Stomach (tissue), 9 donors: ENCODE data around the gene PRR33. TPM values are rescaled to one million over a fixed set of nuclear protein-coding genes. Genes with fewer than 3 reads are reported as not detected.
A peak's percentile ranks its signal among the peaks of the same experiment; 100 is the strongest.

Experiments
- DNase-seq, 2 donors: peaks; one replicate each; pipeline versions ENCODE4 v3.0.0 to v3.0.0-alpha.2; 2013 to 2019
- H3K27ac ChIP-seq, 5 donors: fragments of 200-600 bp in 4 of 5; sonication (generic) in 4 of 5; one replicate each; pipeline ENCODE4 v1.5.1; 2013 to 2019; ENCODE audit warnings: mild to moderate bottlenecking in 1 of 5, moderate library complexity in 1 of 5
- H3K27me3 ChIP-seq, 3 donors: fragments of 200-600 bp; sonication (generic); one replicate each; pipeline ENCODE4 v1.5.1; 2017 to 2019; ENCODE audit warnings: mixed run types in 1 of 3
- H3K36me3 ChIP-seq, 4 donors: fragments of 200-600 bp; sonication (generic); 1 replicate in 3 of 4; 2 replicates in 1 of 4; pipeline ENCODE4 v1.5.1; 2016 to 2019
- H3K4me1 ChIP-seq, 4 donors: fragments of 200-600 bp; sonication (generic); one replicate each; pipeline ENCODE4 v1.5.1; 2016 to 2019
- H3K4me3 ChIP-seq, 4 donors: fragments of 200-600 bp; sonication (generic) in 3 of 4; one replicate each; pipeline ENCODE4 v1.5.1; 2016 to 2019; ENCODE audit warnings: mild to moderate bottlenecking in 1 of 4
- H3K9me3 ChIP-seq, 4 donors: fragments of 200-600 bp; sonication (generic); one replicate each; pipeline ENCODE4 v1.5.1; 2016 to 2019
- CTCF ChIP-seq, 7 experiments: fragments of 450-650 bp in 4 of 7; fragments of 200-600 bp in 3 of 7; sonication (generic) in 3 of 7; IDR thresholded peaks; one replicate each; pipeline ENCODE4 v1.5.1; 2016 to 2019; ENCODE audit warnings: antibody characterized with exemption in 7 of 7, control low read depth in 2 of 7, mild to moderate bottlenecking in 1 of 7
- EP300 ChIP-seq: sonication (generic); formaldehyde crosslinking; IDR thresholded peaks from one replicate; pipeline ENCODE4 v1.6.1; 2017; ENCODE audit warnings: antibody characterized with exemption
- POLR2A ChIP-seq, 4 donors: fragments of 450-650 bp; IDR thresholded peaks; one replicate each; pipeline ENCODE4 v1.6.1; 2016; ENCODE audit warnings: antibody characterized with exemption in 4 of 4, control low read depth in 2 of 4, mild to moderate bottlenecking in 1 of 4, moderate library complexity in 1 of 4
- POLR2AphosphoS5 ChIP-seq, 3 donors: sonication (generic); formaldehyde crosslinking; IDR thresholded peaks; one replicate each; pipeline ENCODE4 v1.6.1; 2016; ENCODE audit warnings: antibody characterized with exemption in 3 of 3
- WGBS, 5 donors: extraction: QIAGEN DNeasy Blood & Tissue Kit in 3 of 5; methylation state at CpG; one replicate each; pipeline versions ENCODE4 v1.1.5 to v1.1.7; 2013 to 2018; 5-methylcytosine and 5-hydroxymethylcytosine counted together
- intact Hi-C: fragments of 100-400 bp; cut with DNase I; formaldehyde crosslinking; loops from one replicate; pipeline ENCODE4 v1.15.1; 2023; ENCODE audit warnings: low total_unique reads
- polyA plus RNA-seq, 3 donors: library from polyadenylated mRNA; stranded (reverse); fragments of 200-250 nt; gene quantifications; one replicate each; pipeline ENCODE4 v1.2.3, GENCODE V29; 2013
- total RNA-seq, 5 donors: library from RNA; depleted of rRNA; stranded (reverse); fragments of >200 nt; gene quantifications; one replicate each; pipeline versions ENCODE4 v1.1.0 to v1.2.3, GENCODE V29; 2014 to 2016
- donor health status: healthy with polysubstance abuse.
- donor health status: Bipolar disorder and iron deficiency.
- donor health status: healthy.

The PRR33 gene
- total and polyA plus RNA-seq, 8 donors: 0.03 TPM; not detected in 7

- intact Hi-C loops: no loop called here
- H3K9me3 ChIP-seq: no peaks in the 10 kb centered on the region
- H3K36me3 ChIP-seq: no peaks in the 10 kb centered on the region
- peak overlapping the region in 2 of 5 donors; percentile 32 to 69 for H3K27ac ChIP-seq
- WGBS, 5 donors: 54 to 65% (median 61%) methylated on average over 18 of the region's 18 CpGs
- no peak overlapping the region for H3K4me3 ChIP-seq
- peak in 1 of 2 donors; percentile 77 for DNase-seq
- peaks cover 0 to 16% (median 8%) of the 10 kb centered on the region in 4 donors for H3K4me1 ChIP-seq
- TF ChIP-seq POLR2A (IDR thresholded peaks at IDR 0.05) (no peak), POLR2AphosphoS5 (IDR thresholded peaks at IDR 0.05) (no peak), EP300 (no peak), CTCF (IDR thresholded peaks at IDR 0.05) (no peak)
- peaks cover 0 to 66% (median 10%) of the 10 kb centered on the region in 3 donors for H3K27me3 ChIP-seq
Measured at GRCh38 chr11:1921574-1922141, 30.0 kb upstream of the PRR33 start.

- H3K9me3 ChIP-seq: no peaks in the 10 kb centered on the region
- peak overlapping the region in 2 of 5 donors; percentile 32 to 69 for H3K27ac ChIP-seq
- no peak for DNase-seq
- no peak overlapping the region for H3K4me3 ChIP-seq
- peaks cover 0 to 64% (median 10%) of the 10 kb centered on the region in 3 donors for H3K27me3 ChIP-seq
- intact Hi-C loops: no loop called here
- 50 to 67% (median 57%) methylated on average over 9 to 21 of the region's 21 CpGs for WGBS, 5 donors
- TF ChIP-seq CTCF (IDR thresholded peaks at IDR 0.05) (no peak), EP300 (no peak)
- H3K36me3 ChIP-seq: no peaks in the 10 kb centered on the region
- peaks cover 0 to 16% (median 9%) of the 10 kb centered on the region in 4 donors for H3K4me1 ChIP-seq
Measured at GRCh38 chr11:1920909-1921573, 29.3 kb upstream of the PRR33 start.

GRCh38 chr11:1920128-1920908, 28.6 kb upstream of the PRR33 start:
- H3K36me3 ChIP-seq: no peaks in the 10 kb centered on the region
- intact Hi-C loops: no loop called here
- H3K9me3 ChIP-seq: no peaks in the 10 kb centered on the region
- WGBS, 5 donors: 86 to 92% (median 90%) methylated on average over 20 to 25 of the region's 25 CpGs
- H3K4me3 ChIP-seq: no peak overlapping the region
- peaks cover 0 to 16% (median 9%) of the 10 kb centered on the region in 4 donors for H3K4me1 ChIP-seq
- H3K27me3 ChIP-seq: peaks cover 0 to 57% (median 10%) of the 10 kb centered on the region in 3 donors
- DNase-seq: no peak
- TF ChIP-seq POLR2AphosphoS5 (IDR thresholded peaks at IDR 0.05): no peak
- peak overlapping the region in 1 of 5 donors; percentile 69 for H3K27ac ChIP-seq

GRCh38 chr11:1919391-1920127, 27.9 kb upstream of the PRR33 start, which contains the start of gene TNNT3:
TNNT3 (plus strand) TSS chr11:1919703; CDS start chr11:1922875, 3,172 bp downstream.
- peak within 1 kb of the TSS in 1 of 5 donors; percentile 69 for H3K27ac ChIP-seq
- H3K9me3 ChIP-seq: no peaks in the 10 kb centered on the region
- WGBS, 5 donors: 70 to 78% (median 73%) methylated on average over 23 to 31 of the region's 31 CpGs
- peaks cover 0 to 49% (median 10%) of the 10 kb centered on the region in 3 donors for H3K27me3 ChIP-seq
- TF ChIP-seq POLR2A (IDR thresholded peaks at IDR 0.05) (no peak), POLR2AphosphoS5 (IDR thresholded peaks at IDR 0.05) (no peak), CTCF (IDR thresholded peaks at IDR 0.05) (no peak), EP300 (no peak)
- peaks cover 0 to 16% (median 9%) of the 10 kb centered on the region in 4 donors for H3K4me1 ChIP-seq
- H3K4me3 ChIP-seq: no peak within 1 kb of the TSS
- intact Hi-C loops: no loop called here
- no peak for DNase-seq
- no peaks in the 10 kb centered on the region for H3K36me3 ChIP-seq
